Measurements from ENCODE around the gene VCX2. TPM values are rescaled to one million over a fixed set of nuclear protein-coding genes. Genes with fewer than 3 reads are reported as not detected.
"Not testable (repeated sequence)": the region's sequence is repeated elsewhere in the genome, so short reads cannot be mapped to it uniquely, and the experiment has no call there.

The VCX2 gene
- total RNA-seq: not detected

- H3K4me3 ChIP-seq (ENCODE audit: low read depth, poor library complexity, severe bottlenecking); intact Hi-C loops (cut with DNase I; ENCODE audit: low total_unique reads); DNase-seq (ENCODE audit: low spot score in 2 of 2): not testable (repeated sequence)
- WGBS, 2 donors: 99 to 100% methylated on average over 3 of the region's 3 CpGs
These were observed at the start of gene VCX2 for GRCh38 chrX:8171169-8171568. Gene VCX2, minus strand, starts transcription at chrX:8171267. Its CDS starts 624 bp downstream, at chrX:8170643.

DNA sequence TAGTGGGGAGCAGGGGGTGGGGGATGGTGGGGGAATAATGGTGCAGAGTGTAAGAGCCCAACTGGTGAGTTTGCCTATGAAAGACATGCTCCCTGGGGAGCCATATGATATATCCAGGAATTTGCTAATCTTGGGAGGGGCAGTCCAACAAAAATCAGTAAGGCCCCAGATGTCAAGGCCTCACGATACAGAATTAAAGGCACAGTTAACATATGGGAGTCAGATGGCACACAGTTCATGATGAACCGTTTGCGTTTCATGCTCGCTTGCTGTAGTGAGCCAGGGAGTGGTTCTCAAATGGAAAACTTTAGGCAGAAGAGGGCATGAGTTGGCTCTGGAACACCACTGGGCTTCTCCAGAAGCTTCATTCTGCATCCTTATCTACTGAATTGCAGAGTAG is 33.9 kb upstream of the VCX2 start:
- TF ChIP-seq CTCF (IDR thresholded peaks at IDR 0.05) (no peak), POLR2A (IDR thresholded peaks at IDR 0.05) (no peak)
- H3K4me3 ChIP-seq (ENCODE audit: low read depth, poor library complexity, severe bottlenecking): no peak overlapping the region
- no peak for DNase-seq (ENCODE audit: low spot score in 2 of 2)
- WGBS, 2 donors: 57 to 62% methylated on average over 4 of the region's 4 CpGs
- intact Hi-C loops (cut with DNase I; ENCODE audit: low total_unique reads): no loop called here

DNA sequence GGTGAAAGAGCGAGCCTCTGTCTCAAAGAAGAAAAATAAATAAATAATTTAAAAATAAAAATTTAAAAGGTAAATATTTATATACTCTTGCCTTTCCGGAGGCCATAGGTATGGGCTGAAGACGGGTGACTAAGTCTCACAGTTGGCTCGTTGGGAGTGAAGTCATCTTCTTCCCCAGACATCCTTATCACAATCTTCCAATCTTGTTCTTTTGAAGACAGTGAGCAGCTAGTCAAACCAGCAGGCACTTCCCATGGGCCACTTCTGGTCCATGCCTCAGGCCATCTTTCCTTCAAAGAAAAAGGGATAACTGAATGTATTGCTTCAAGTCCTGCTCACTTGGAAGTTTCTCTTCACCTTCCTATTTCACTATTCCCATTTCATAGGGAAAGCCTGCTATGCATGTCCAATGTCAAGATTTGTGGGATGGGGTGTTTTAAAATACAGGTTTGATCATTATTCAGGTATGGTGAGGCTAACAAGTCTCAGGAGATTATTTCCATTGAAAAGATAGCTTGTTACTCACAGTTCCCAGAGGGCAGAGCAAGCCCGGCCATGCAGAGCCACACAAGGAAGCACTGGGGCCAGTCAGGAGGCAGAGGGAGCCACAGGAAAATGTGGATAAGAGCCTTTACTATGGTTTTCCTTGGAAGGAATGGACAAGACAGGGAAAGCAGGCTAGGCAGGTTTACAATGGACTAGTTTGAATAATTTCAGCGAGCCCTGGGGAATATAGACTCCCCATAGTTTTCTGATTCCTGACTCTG is 33.3 kb upstream of the VCX2 start:
- no peak for TF ChIP-seq POLR2A (IDR thresholded peaks at IDR 0.05)
- no peak for TF ChIP-seq CTCF (IDR thresholded peaks at IDR 0.05)
- no peak for DNase-seq (ENCODE audit: low spot score in 2 of 2)
- intact Hi-C loops (cut with DNase I; ENCODE audit: low total_unique reads): no loop called here
- no peak overlapping the region for H3K4me3 ChIP-seq (ENCODE audit: low read depth, poor library complexity, severe bottlenecking)
- 50 to 52% methylated on average over 6 of the region's 6 CpGs for whole genome bisulfite sequencing, 2 donors

DNA sequence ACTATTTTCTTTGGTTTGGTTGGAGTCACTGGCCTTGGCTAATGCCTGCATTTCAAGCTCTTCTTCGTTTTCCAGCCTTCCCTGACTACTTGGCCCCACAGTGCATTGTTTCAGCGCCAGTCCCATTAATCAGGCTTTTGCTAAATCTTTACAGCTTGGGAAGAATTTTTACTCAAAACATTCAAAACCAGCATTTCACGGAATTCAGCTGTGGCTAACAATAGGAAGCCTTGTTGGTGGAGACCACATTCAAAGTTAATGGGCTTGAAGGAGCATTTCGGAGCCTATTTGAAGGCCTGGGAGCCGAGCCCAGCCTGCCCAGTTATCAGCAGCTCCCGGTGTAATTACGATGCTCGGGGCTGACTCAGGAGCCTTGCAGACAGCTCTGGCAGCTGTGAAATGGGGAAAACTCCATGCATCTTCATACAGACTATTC is 30.8 kb upstream of the VCX2 start:
- WGBS, 2 donors: 32 to 53% methylated on average over 8 of the region's 8 CpGs
- H3K4me3 ChIP-seq (ENCODE audit: low read depth, poor library complexity, severe bottlenecking): no peak overlapping the region
- TF ChIP-seq POLR2A (IDR thresholded peaks at IDR 0.05): no peak
- TF ChIP-seq CTCF (IDR thresholded peaks at IDR 0.05): no peak
- intact Hi-C loops (cut with DNase I; ENCODE audit: low total_unique reads): no loop called here
- DNase-seq (ENCODE audit: low spot score in 2 of 2): no peak

DNA sequence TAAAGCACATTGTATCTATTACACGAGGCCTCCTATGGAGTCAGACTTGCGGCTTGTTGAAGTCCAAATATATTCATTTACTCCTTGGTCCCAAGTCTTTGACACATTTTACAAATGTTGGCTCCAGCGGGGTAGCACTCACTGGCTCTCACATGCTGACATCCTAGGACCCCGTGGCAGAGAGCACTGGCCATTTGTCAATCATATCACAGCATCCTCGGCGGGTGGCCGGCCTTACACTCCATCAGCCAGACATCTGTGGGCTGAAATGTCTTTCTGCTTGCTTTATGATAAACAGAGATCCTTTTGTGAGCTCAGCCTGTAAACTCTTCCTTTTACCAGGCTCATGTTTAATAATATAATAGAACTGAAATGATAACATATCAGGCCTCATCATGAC is 25.7 kb upstream of the VCX2 start:
- TF ChIP-seq POLR2A (IDR thresholded peaks at IDR 0.05) (no peak), CTCF (IDR thresholded peaks at IDR 0.05) (no peak)
- WGBS, 2 donors: 87 to 89% methylated on average over 7 of the region's 7 CpGs
- no peak for DNase-seq (ENCODE audit: low spot score in 2 of 2)
- intact Hi-C loops (cut with DNase I; ENCODE audit: low total_unique reads): no loop called here
- no peak overlapping the region for H3K4me3 ChIP-seq (ENCODE audit: low read depth, poor library complexity, severe bottlenecking)

DNA sequence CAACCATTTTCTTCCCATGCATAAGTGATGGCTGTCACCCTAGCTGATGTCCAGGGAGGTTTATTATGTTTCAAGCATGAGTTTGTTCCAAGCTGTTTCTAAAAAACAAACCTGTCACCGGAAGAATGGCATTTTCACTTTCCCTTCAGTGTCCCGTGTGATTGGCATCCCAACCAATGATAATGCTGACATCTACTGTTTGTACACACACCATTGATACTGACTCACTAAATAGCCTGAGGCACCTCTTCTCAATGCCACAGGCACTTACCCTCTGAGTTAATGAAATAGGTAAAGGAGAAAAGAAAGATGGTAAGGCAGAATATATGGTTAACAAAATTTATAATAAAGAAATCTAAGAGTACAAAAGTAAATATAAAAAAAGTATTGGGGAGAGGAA is 23.1 kb upstream of the VCX2 start:
- DNase-seq (ENCODE audit: low spot score in 2 of 2): no peak
- TF ChIP-seq POLR2A (IDR thresholded peaks at IDR 0.05) (no peak), CTCF (IDR thresholded peaks at IDR 0.05) (no peak)
- intact Hi-C loops (cut with DNase I; ENCODE audit: low total_unique reads): no loop called here
- H3K4me3 ChIP-seq (ENCODE audit: low read depth, poor library complexity, severe bottlenecking): no peak overlapping the region
- 71 to 78% methylated on average over 2 of the region's 2 CpGs for WGBS, 2 donors
